Islet precursor cell (in vitro differentiated cells): Measurements from ENCODE around the gene KCNIP1.
"Not testable (repeated sequence)": the region's sequence is repeated elsewhere in the genome, so short reads cannot be mapped to it uniquely, and the experiment has no call there.

Experiments
- DNase-seq: peaks from one replicate; pipeline ENCODE4 v3.0.0-alpha.2; 2018

Gene KCNIP1

GRCh38 chr5:170538696-170539586, 35.1 kb downstream of the KCNIP1 start:
- peak; percentile 24 for DNase-seq

GRCh38 chr5:170540271-170540670, 36.5 kb downstream of the KCNIP1 start:
- peak; percentile 26 for DNase-seq

- peak; percentile 52 for DNase-seq
Observed at GRCh38 chr5:170541146-170541769, 37.4 kb downstream of the KCNIP1 start.

- peak; percentile 33 for DNase-seq
Observed at GRCh38 chr5:170542691-170543293, 39.0 kb downstream of the KCNIP1 start.

- DNase-seq, result no peak
Observed at GRCh38 chr5:170545313-170545712, 41.5 kb downstream of the KCNIP1 start.

- DNase-seq, result peak; percentile 9
Observed at GRCh38 chr5:170545811-170546210, 42.0 kb downstream of the KCNIP1 start.

- peak; percentile 15 for DNase-seq
Observed at GRCh38 chr5:170546282-170546681, 42.5 kb downstream of the KCNIP1 start.

GRCh38 chr5:170550382-170550781, 46.6 kb downstream of the KCNIP1 start:
- DNase-seq, result not testable (repeated sequence)

GRCh38 chr5:170551076-170551475, 47.3 kb downstream of the KCNIP1 start:
- DNase-seq, result peak; percentile 17

- no peak for DNase-seq
Observed at GRCh38 chr5:170551622-170552021, 47.8 kb downstream of the KCNIP1 start.

- peak; percentile 79 for DNase-seq
Observed at GRCh38 chr5:170552621-170553115, 48.8 kb downstream of the KCNIP1 start.

GRCh38 chr5:170553218-170553617, 49.4 kb downstream of the KCNIP1 start:
- peak; percentile 35 for DNase-seq

GRCh38 chr5:170554521-170555267, 50.9 kb downstream of the KCNIP1 start:
- DNase-seq, result peak; percentile 48

- peak; percentile 29 for DNase-seq
Observed at GRCh38 chr5:170557314-170557713, 53.5 kb downstream of the KCNIP1 start.

- no peak for DNase-seq
Observed at GRCh38 chr5:170559296-170559695, 55.5 kb downstream of the KCNIP1 start.

- peak; percentile 19 for DNase-seq
Observed at GRCh38 chr5:170560938-170561337, 57.1 kb downstream of the KCNIP1 start.

GRCh38 chr5:170562166-170562874, 58.5 kb downstream of the KCNIP1 start:
- DNase-seq, result peak; percentile 37

- peak; percentile 38 for DNase-seq
Observed at GRCh38 chr5:170562875-170563228, 59.0 kb downstream of the KCNIP1 start.

- peak; percentile 19 for DNase-seq
Observed at GRCh38 chr5:170563824-170564567, 60.2 kb downstream of the KCNIP1 start.

- DNase-seq, result peak; percentile 36
Observed at GRCh38 chr5:170565072-170565471, 61.3 kb downstream of the KCNIP1 start.

GRCh38 chr5:170569101-170569500, 65.3 kb downstream of the KCNIP1 start:
- DNase-seq, result no peak
